ENCODE results near the gene CRYBG3.

DNA sequence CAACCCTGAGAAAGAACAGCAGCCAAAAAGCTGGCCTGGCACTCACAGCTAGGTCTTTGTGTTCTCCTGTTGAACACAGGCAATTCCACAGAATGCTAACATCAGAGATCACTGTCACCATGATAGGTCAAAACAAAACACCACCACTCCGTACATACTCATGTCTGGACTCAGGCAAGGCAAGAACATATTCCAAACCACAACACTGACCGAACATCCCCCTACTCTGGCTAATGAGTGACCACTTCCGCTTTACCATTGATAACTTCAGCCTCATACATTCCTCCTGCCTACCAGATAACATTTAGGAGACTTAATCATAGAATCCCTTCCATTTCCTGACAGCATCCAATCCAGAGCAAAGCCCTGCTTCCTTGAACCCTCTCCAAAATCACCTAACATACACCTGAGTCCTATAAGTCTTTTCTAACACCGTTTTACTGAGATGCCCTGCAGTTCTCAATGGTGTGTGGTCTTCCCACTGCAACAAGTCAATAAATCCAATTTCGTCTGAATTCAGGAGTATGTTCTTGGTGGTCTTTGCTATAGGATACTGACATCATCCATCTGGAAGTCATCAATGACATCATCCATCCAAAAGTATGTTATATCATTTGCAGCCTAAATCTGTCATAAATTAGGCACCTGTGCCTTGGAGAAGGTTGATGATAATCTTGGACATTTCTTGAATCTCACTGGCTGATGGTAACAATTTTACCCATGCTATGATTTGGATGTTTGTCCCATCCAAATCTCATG, 126.7 kb downstream of the CRYBG3 start:
- TF ChIP-seq, protein P1, sequence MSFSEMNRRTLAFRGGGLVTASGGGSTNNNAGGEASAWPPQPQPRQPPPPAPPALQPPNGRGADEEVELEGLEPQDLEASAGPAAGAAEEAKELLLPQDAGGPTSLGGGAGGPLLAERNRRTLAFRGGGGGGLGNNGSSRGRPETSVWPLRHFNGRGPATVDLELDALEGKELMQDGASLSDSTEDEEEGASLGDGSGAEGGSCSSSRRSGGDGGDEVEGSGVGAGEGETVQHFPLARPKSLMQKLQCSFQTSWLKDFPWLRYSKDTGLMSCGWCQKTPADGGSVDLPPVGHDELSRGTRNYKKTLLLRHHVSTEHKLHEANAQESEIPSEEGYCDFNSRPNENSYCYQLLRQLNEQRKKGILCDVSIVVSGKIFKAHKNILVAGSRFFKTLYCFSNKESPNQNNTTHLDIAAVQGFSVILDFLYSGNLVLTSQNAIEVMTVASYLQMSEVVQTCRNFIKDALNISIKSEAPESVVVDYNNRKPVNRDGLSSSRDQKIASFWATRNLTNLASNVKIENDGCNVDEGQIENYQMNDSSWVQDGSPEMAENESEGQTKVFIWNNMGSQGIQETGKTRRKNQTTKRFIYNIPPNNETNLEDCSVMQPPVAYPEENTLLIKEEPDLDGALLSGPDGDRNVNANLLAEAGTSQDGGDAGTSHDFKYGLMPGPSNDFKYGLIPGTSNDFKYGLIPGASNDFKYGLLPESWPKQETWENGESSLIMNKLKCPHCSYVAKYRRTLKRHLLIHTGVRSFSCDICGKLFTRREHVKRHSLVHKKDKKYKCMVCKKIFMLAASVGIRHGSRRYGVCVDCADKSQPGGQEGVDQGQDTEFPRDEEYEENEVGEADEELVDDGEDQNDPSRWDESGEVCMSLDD (tag by site-specific recombination; IDR thresholded peaks at IDR 0.05), result no peak
- TF ChIP-seq, protein P2, sequence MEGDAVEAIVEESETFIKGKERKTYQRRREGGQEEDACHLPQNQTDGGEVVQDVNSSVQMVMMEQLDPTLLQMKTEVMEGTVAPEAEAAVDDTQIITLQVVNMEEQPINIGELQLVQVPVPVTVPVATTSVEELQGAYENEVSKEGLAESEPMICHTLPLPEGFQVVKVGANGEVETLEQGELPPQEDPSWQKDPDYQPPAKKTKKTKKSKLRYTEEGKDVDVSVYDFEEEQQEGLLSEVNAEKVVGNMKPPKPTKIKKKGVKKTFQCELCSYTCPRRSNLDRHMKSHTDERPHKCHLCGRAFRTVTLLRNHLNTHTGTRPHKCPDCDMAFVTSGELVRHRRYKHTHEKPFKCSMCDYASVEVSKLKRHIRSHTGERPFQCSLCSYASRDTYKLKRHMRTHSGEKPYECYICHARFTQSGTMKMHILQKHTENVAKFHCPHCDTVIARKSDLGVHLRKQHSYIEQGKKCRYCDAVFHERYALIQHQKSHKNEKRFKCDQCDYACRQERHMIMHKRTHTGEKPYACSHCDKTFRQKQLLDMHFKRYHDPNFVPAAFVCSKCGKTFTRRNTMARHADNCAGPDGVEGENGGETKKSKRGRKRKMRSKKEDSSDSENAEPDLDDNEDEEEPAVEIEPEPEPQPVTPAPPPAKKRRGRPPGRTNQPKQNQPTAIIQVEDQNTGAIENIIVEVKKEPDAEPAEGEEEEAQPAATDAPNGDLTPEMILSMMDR (tag by site-specific recombination; IDR thresholded peaks at IDR 0.05), result no peak
- no peak for TF ChIP-seq ZNF792 (tag by site-specific recombination; IDR thresholded peaks at IDR 0.05)
- no peak for TF ChIP-seq ZNF561 (tag by site-specific recombination; IDR thresholded peaks at IDR 0.05; ENCODE audit: borderline replicate concordance)
- TF ChIP-seq, protein P3, sequence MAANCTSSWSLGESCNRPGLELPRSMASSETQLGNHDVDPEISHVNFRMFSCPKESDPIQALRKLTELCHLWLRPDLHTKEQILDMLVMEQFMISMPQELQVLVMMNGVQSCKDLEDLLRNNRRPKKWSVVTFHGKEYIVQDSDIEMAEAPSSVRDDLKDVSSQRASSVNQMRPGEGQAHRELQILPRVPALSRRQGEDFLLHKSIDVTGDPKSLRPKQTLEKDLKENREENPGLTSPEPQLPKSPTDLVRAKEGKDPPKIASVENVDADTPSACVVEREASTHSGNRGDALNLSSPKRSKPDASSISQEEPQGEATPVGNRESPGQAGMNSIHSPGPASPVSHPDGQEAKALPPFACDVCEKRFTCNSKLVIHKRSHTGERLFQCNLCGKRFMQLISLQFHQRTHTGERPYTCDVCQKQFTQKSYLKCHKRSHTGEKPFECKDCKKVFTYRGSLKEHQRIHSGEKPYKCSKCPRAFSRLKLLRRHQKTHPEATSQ (tag by site-specific recombination; IDR thresholded peaks at IDR 0.05), result no peak
- TF ChIP-seq ZNF664 (tag by site-specific recombination; IDR thresholded peaks at IDR 0.05), result no peak
- TF ChIP-seq ZNF274 (IDR thresholded peaks at IDR 0.05; ENCODE audit: low read length), result no peak
- no peak for TF ChIP-seq ZNF274 (tag by site-specific recombination; IDR thresholded peaks at IDR 0.05; ENCODE audit: borderline replicate concordance)
- TF ChIP-seq ZNF311 (tag by site-specific recombination; IDR thresholded peaks at IDR 0.05; ENCODE audit: borderline replicate concordance), result no peak
- no peak for TF ChIP-seq ZNF157 (tag by site-specific recombination; IDR thresholded peaks at IDR 0.05)
- TF ChIP-seq ZNF777 (tag by site-specific recombination; IDR thresholded peaks at IDR 0.05; ENCODE audit: borderline replicate concordance), result no peak
- no peak for TF ChIP-seq ZNF426 (tag by site-specific recombination; IDR thresholded peaks at IDR 0.05)
